GM21367 (cell line): ENCODE measurements around the gene EMP2.

ENCODE experiments used
- ATAC-seq: cut with Tn5 transposase; IDR thresholded peaks from one replicate; pipeline ENCODE4 v1.9.1; 2021; ENCODE audit not compliant: unreplicated experiment

EMP2 gene

GRCh38 chr16:10494343-10495030 lies 85.9 kb downstream of the EMP2 start:
- no peak for ATAC-seq

- ATAC-seq = no peak
Observed at GRCh38 chr16:10493276-10493675, 87.1 kb downstream of the EMP2 start.

GRCh38 chr16:10490141-10490540 lies 90.3 kb downstream of the EMP2 start:
- ATAC-seq = no peak

GRCh38 chr16:10485698-10486382 lies 94.6 kb downstream of the EMP2 start:
- ATAC-seq = no peak

GRCh38 chr16:10485159-10485558 lies 95.2 kb downstream of the EMP2 start:
- no peak for ATAC-seq

- ATAC-seq = no peak
Observed at GRCh38 chr16:10480151-10480550, 100.2 kb downstream of the EMP2 start.
